ENCODE measurements around the gene AP1G2. TPM values are rescaled to one million over a fixed set of nuclear protein-coding genes. Genes with fewer than 3 reads are reported as not detected.
A peak's percentile ranks its signal among the peaks of the same experiment; 100 is the strongest.

AP1G2 gene
- total and polyA plus RNA-seq, 2 of the 13 experiments (the other 11 are each of a cell fraction or from before 2014, with no cell fraction given): 96.9 to 611 TPM

GRCh38 chr14:23568021-23568599 is 519 bp upstream of the AP1G2 start (continued):
- TF ChIP-seq ZNF678 (CRISPR knock-in tag; IDR thresholded peaks at IDR 0.05) (no peak), ZNF713 (CRISPR knock-in tag; IDR thresholded peaks at IDR 0.05) (no peak), TAF1 (CRISPR knock-in tag; IDR thresholded peaks at IDR 0.05) (no peak), ZNF800 (CRISPR knock-in tag; IDR thresholded peaks at IDR 0.05) (no peak), ZNF724P (CRISPR knock-in tag; IDR thresholded peaks at IDR 0.05; ENCODE audit: borderline replicate concordance) (peak; percentile 2; the same call in 1 of the 2 replicates), ZNF451 (CRISPR knock-in tag; IDR thresholded peaks at IDR 0.05) (no peak), DRAP1 (CRISPR knock-in tag; IDR thresholded peaks at IDR 0.05) (no peak), CREB1 (IDR thresholded peaks at IDR 0.05) (no peak), CREB1 (CRISPR knock-in tag; IDR thresholded peaks at IDR 0.05) (no peak), ZMYM4 (CRISPR knock-in tag; IDR thresholded peaks at IDR 0.05) (no peak), ZNF546 (CRISPR knock-in tag; conservative IDR thresholded peaks at IDR 0.05) (peak; percentile 3; the same call in 1 of the 2 replicates), SMYD3 (CRISPR knock-in tag; IDR thresholded peaks at IDR 0.05) (no peak), ZNF263 (CRISPR knock-in tag; IDR thresholded peaks at IDR 0.05) (no peak), SOX13 (IDR thresholded peaks at IDR 0.05) (no peak), SOX13 (CRISPR knock-in tag; conservative IDR thresholded peaks at IDR 0.05 in 1 of 2, IDR thresholded peaks at IDR 0.05 in 1 of 2) (0 out of 4 replicates have a peak, but pooled peaks of 1 of the 2 experiments have one; percentile 24), NFE2 (CRISPR knock-in tag; IDR thresholded peaks at IDR 0.05) (no peak), HIVEP1 (CRISPR knock-in tag; IDR thresholded peaks at IDR 0.05) (no peak), ZNF24 (IDR thresholded peaks at IDR 0.05) (no peak), ZBTB42 (CRISPR knock-in tag; IDR thresholded peaks at IDR 0.05) (no peak), U2AF1 (optimal IDR thresholded peaks at IDR 0.05; ENCODE audit: low read depth, low read length) (no peak), ZNF7 (CRISPR knock-in tag; IDR thresholded peaks at IDR 0.05) (no peak), SP2 (CRISPR knock-in tag; IDR thresholded peaks at IDR 0.05) (peak; percentile 43; the same call in 1 of the 2 replicates), MED13 (CRISPR knock-in tag; IDR thresholded peaks at IDR 0.05) (no peak)
- TF ChIP-seq, protein P1, sequence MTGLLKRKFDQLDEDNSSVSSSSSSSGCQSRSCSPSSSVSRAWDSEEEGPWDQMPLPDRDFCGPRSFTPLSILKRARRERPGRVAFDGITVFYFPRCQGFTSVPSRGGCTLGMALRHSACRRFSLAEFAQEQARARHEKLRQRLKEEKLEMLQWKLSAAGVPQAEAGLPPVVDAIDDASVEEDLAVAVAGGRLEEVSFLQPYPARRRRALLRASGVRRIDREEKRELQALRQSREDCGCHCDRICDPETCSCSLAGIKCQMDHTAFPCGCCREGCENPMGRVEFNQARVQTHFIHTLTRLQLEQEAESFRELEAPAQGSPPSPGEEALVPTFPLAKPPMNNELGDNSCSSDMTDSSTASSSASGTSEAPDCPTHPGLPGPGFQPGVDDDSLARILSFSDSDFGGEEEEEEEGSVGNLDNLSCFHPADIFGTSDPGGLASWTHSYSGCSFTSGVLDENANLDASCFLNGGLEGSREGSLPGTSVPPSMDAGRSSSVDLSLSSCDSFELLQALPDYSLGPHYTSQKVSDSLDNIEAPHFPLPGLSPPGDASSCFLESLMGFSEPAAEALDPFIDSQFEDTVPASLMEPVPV (CRISPR knock-in tag; IDR thresholded peaks at IDR 0.05): no peak; the same call in 1 of the 2 replicates
- TF ChIP-seq, protein P2, sequence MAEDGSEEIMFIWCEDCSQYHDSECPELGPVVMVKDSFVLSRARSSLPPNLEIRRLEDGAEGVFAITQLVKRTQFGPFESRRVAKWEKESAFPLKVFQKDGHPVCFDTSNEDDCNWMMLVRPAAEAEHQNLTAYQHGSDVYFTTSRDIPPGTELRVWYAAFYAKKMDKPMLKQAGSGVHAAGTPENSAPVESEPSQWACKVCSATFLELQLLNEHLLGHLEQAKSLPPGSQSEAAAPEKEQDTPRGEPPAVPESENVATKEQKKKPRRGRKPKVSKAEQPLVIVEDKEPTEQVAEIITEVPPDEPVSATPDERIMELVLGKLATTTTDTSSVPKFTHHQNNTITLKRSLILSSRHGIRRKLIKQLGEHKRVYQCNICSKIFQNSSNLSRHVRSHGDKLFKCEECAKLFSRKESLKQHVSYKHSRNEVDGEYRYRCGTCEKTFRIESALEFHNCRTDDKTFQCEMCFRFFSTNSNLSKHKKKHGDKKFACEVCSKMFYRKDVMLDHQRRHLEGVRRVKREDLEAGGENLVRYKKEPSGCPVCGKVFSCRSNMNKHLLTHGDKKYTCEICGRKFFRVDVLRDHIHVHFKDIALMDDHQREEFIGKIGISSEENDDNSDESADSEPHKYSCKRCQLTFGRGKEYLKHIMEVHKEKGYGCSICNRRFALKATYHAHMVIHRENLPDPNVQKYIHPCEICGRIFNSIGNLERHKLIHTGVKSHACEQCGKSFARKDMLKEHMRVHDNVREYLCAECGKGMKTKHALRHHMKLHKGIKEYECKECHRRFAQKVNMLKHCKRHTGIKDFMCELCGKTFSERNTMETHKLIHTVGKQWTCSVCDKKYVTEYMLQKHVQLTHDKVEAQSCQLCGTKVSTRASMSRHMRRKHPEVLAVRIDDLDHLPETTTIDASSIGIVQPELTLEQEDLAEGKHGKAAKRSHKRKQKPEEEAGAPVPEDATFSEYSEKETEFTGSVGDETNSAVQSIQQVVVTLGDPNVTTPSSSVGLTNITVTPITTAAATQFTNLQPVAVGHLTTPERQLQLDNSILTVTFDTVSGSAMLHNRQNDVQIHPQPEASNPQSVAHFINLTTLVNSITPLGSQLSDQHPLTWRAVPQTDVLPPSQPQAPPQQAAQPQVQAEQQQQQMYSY (CRISPR knock-in tag; IDR thresholded peaks at IDR 0.05): no peak
